CD14-positive monocyte (primary cell): Measurements from ENCODE around the gene FBXL12. TPM values are rescaled to one million over a fixed set of nuclear protein-coding genes. Genes with fewer than 3 reads are reported as not detected.
A peak's percentile ranks its signal among the peaks of the same experiment; 100 is the strongest.
"Not testable (repeated sequence)": the region's sequence is repeated elsewhere in the genome, so short reads cannot be mapped to it uniquely, and the experiment has no call there.

Experiments
- DNase-seq, 3 donors: peaks; one replicate each; pipeline ENCODE4 v3.0.0-alpha.2; 2011 to 2022
- H2AFZ ChIP-seq: 2 replicates; pipeline ENCODE4 v1.6.0; 2012; ENCODE audit warnings: mild to moderate bottlenecking, low read depth, low read length, inconsistent platforms; ENCODE audit not compliant: insufficient read depth, poor library complexity, severe bottlenecking
- H3K27ac ChIP-seq, 2 donors: 1 replicate in 1 of 2; 2 replicates in 1 of 2; pipeline ENCODE4 v1.5.1; 2012 to 2013; ENCODE audit warnings: low read length in 2 of 2, control low read depth in 1 of 2, inconsistent platforms in 1 of 2, low read depth in 1 of 2, mild to moderate bottlenecking in 1 of 2
- H3K27me3 ChIP-seq, 2 donors: one replicate each; pipeline versions ENCODE4 v1.6.0 to v1.6.1; 2011 to 2013; ENCODE audit warnings: low read length in 2 of 2; ENCODE audit not compliant: control insufficient read depth in 2 of 2, insufficient read depth in 2 of 2
- H3K36me3 ChIP-seq, 2 donors: replicated peaks in 1 of 2; 1 replicate in 1 of 2; 2 replicates in 1 of 2; pipeline versions ENCODE4 v1.5.1 to v1.6.1; 2012 to 2013; ENCODE audit warnings: low read length in 2 of 2, control low read depth in 1 of 2, inconsistent platforms in 1 of 2, mild to moderate bottlenecking in 1 of 2; ENCODE audit not compliant: insufficient read depth in 2 of 2, control insufficient read depth in 1 of 2
- H3K4me1 ChIP-seq, 2 donors: 1 replicate in 1 of 2; 2 replicates in 1 of 2; pipeline versions ENCODE4 v1.5.1 to v1.6.1; 2012 to 2013; ENCODE audit warnings: low read length in 2 of 2, control low read depth in 1 of 2, inconsistent platforms in 1 of 2, mild to moderate bottlenecking in 1 of 2, moderate library complexity in 1 of 2; ENCODE audit not compliant: insufficient read depth in 2 of 2, control insufficient read depth in 1 of 2
- H3K4me2 ChIP-seq: replicated peaks from 2 replicates; pipeline ENCODE3; 2012; ENCODE audit warnings: low read length, moderate library complexity, mild to moderate bottlenecking; ENCODE audit not compliant: poor library complexity, severe bottlenecking; ENCODE audit errors: extremely low read depth
- H3K4me3 ChIP-seq, 3 experiments: fragments of 200-600 bp in 1 of 3; sonication (generic) in 1 of 3; replicated peaks in 1 of 3; 1 replicate in 2 of 3; 2 replicates in 1 of 3; pipeline ENCODE4 v1.5.1; 2011 to 2013; ENCODE audit warnings: low read length in 3 of 3, mild to moderate bottlenecking in 3 of 3, control low read depth in 2 of 3, low read depth in 2 of 3, inconsistent platforms in 1 of 3, moderate library complexity in 1 of 3
- H3K79me2 ChIP-seq: 2 replicates; pipeline ENCODE4 v1.6.0; 2012; ENCODE audit warnings: mild to moderate bottlenecking, control low read depth, inconsistent platforms, low read length, moderate library complexity; ENCODE audit not compliant: insufficient read depth
- H3K9ac ChIP-seq: 2 replicates; pipeline ENCODE4 v1.6.0; 2017; ENCODE audit warnings: low read length, mild to moderate bottlenecking; ENCODE audit not compliant: insufficient read depth, poor library complexity, severe bottlenecking
- H3K9me3 ChIP-seq, 2 donors: replicated peaks in 1 of 2; 1 replicate in 1 of 2; 2 replicates in 1 of 2; pipeline versions ENCODE4 v1.5.1 to v1.6.1; 2012 to 2013; ENCODE audit warnings: low read length in 2 of 2, control low read depth in 1 of 2; ENCODE audit not compliant: control insufficient read depth in 1 of 2, insufficient read depth in 1 of 2
- H4K20me1 ChIP-seq: 2 replicates; pipeline ENCODE4 v1.6.0; 2012; ENCODE audit warnings: mild to moderate bottlenecking, low read length, control low read depth, moderate library complexity; ENCODE audit not compliant: insufficient read depth
- H3K27ac Mint-ChIP-seq, 7 donors: one replicate each; pipeline ENCODE4 v1.8.0; 2020; ENCODE audit warnings: mild to moderate bottlenecking in 7 of 7, mixed read lengths in 7 of 7, moderate library complexity in 6 of 7, inconsistent platforms in 2 of 7
- H3K27me3 Mint-ChIP-seq, 3 donors: one replicate each; pipeline ENCODE4 v1.8.0; 2021 to 2022; ENCODE audit warnings: low read depth in 3 of 3, mild to moderate bottlenecking in 3 of 3, mixed read lengths in 3 of 3, moderate library complexity in 3 of 3, inconsistent platforms in 1 of 3
- H3K36me3 Mint-ChIP-seq, 2 donors: one replicate each; pipeline ENCODE4 v1.8.0; 2020; ENCODE audit warnings: mixed read lengths in 2 of 2, inconsistent platforms in 1 of 2, mild to moderate bottlenecking in 1 of 2
- H3K4me1 Mint-ChIP-seq: one replicate; pipeline ENCODE4 v1.8.0; 2020; ENCODE audit warnings: mild to moderate bottlenecking, mixed read lengths
- H3K4me3 Mint-ChIP-seq, 2 donors: one replicate each; pipeline ENCODE4 v1.8.0; 2020; ENCODE audit warnings: mild to moderate bottlenecking in 2 of 2, mixed read lengths in 2 of 2, moderate library complexity in 1 of 2
- H3K9me3 Mint-ChIP-seq, 7 donors: one replicate each; pipeline ENCODE4 v1.8.0; 2020 to 2022; ENCODE audit warnings: mixed read lengths in 7 of 7, mild to moderate bottlenecking in 6 of 7, moderate library complexity in 6 of 7, inconsistent platforms in 2 of 7
- CTCF ChIP-seq: fragments of 200-600 bp; IDR thresholded peaks from one replicate; pipeline ENCODE4 v1.8.0; 2022; ENCODE audit warnings: antibody characterized with exemption, mild to moderate bottlenecking
- WGBS: methylation state at CpG from one replicate; pipeline ENCODE4 v1.1.5; 2013; ENCODE audit warnings: missing lambda C conversion rate; ENCODE audit not compliant: insufficient coverage; 5-methylcytosine and 5-hydroxymethylcytosine counted together
- intact Hi-C, 2 donors: fragments of 100-400 bp; cut with micrococcal nuclease; formaldehyde crosslinking; loops; one replicate each; pipeline versions ENCODE4 v1.15.0 to v1.15.1; 2023
- polyA plus RNA-seq, 3 donors: library from polyadenylated mRNA; depleted of rRNA in 1 of 3; unstranded in 2 of 3; stranded (reverse) in 1 of 3; fragments of 300-500 nt in 2 of 3; fragments of >200 nt in 1 of 3; fragmentation: Illumina TruSeq in 2 of 3; gene quantifications; 1 replicate in 2 of 3; 2 replicates in 1 of 3; pipeline ENCODE4 v1.2.3, GENCODE V29; 2012 to 2021

The FBXL12 gene
- polyA plus RNA-seq, 3 donors = 6.6 to 49.8 (median 8.1) TPM

DNA sequence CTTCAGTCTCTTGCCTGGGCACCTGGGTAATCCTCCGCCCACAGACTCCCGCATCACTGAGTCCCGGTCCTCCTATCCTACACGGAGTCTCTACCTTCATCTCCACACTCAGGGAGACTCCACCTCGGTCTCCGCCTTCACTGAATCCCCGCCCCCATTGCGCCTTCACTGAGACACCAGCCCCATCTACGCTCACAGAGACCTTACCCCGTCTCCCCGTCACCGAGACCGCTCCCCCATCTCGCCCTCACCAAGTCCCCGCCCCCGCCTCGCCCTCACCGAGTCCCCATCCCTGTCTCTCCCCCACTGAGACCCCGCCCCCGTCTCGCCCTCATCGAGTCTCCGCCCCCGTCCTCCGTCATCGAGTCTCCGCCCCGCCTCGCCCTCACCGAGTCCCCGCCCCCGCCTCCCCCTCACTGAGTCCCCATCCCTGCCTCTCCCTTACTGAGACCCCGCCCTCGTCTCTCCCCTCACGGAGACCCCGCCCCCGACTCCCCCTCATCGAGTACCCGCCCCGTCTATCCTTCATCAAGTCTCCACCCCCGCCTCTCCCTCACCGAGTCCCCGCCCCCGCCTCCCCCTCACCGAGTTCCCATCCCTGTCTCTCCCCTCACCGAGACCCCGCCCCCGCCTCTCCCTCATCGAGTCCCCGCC lies 27.2 kb downstream of the FBXL12 start:
- H3K4me3 ChIP-seq = peak overlapping the region; percentile 65 to 90 (median 67)
- no peak for TF ChIP-seq CTCF
- H4K20me1 ChIP-seq = no peaks in the 10 kb centered on the region
- peaks cover 0 to 2% (median 0%) of the 10 kb centered on the region in 3 donors for H3K27me3 Mint-ChIP-seq
- 2% methylated on average over 19 of the region's 50 CpGs for WGBS
- H3K27ac ChIP-seq = peak overlapping the region; percentile 82 to 91
- H3K27ac Mint-ChIP-seq = peak overlapping the region; percentile 93 to 100 (median 96)
- peak overlapping the region; percentile 95 for H3K4me2 ChIP-seq
- peak overlapping the region; percentile 99 for H2AFZ ChIP-seq
- H3K36me3 Mint-ChIP-seq = no peaks in the 10 kb centered on the region
- H3K4me3 Mint-ChIP-seq = peak overlapping the region; percentile 88 to 91
- intact Hi-C loops = loop anchor here (1.0 to 10.0 kb wide), 9 partner anchors 23 to 957 kb away; partner anchors contain the start of genes FBXL12 (in 2 of the 2), MBD3L1 (in 1 of the 2), ZNF317 (in 1 of the 2) and ZNF558 (in 1 of the 2)
- H3K9me3 Mint-ChIP-seq = peaks cover 0 to 2% (median 0%) of the 10 kb centered on the region in 7 donors
- peaks cover 20 to 21% of the 10 kb centered on the region in 2 donors for H3K4me1 ChIP-seq
- DNase-seq = peak; percentile 90 to 97 (median 96)
- no peaks in the 10 kb centered on the region for H3K27me3 ChIP-seq
- peaks cover 18% of the 10 kb centered on the region for H3K4me1 Mint-ChIP-seq
- H3K36me3 ChIP-seq = no peaks in the 10 kb centered on the region
- no peaks in the 10 kb centered on the region for H3K9me3 ChIP-seq
- H3K9ac ChIP-seq = peak overlapping the region; percentile 79
- H3K79me2 ChIP-seq = no peaks in the 10 kb centered on the region

DNA sequence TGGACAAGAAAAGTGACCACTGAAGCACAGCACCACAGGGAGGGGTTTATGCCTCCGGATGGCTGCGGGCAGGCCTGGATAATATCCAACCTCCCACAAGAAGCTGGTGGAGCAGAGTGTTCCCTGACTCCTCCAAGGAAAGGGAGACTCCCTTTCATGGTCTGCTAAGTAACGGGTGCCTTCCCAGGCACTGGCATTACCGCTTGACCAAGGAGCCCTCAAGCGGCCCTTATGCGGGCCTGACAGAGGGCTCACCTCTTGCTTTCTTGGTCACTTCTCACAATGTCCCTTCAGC lies 27.9 kb downstream of the FBXL12 start:
- not testable (repeated sequence) for H3K36me3 Mint-ChIP-seq, H3K4me3 Mint-ChIP-seq, H3K27me3 ChIP-seq, H3K27me3 Mint-ChIP-seq, H3K36me3 ChIP-seq, H3K79me2 ChIP-seq, H4K20me1 ChIP-seq, H2AFZ ChIP-seq, H3K9me3 ChIP-seq, H3K4me2 ChIP-seq, H3K9me3 Mint-ChIP-seq, H3K9ac ChIP-seq, DNase-seq
- WGBS = no CpG with 5 or more reads among the region's 6 CpGs
- peak overlapping the region in 1 of 2 donors; percentile 53 for H3K27ac ChIP-seq
- peaks cover 19% of the 10 kb centered on the region in 2 donors for H3K4me1 ChIP-seq
- intact Hi-C loops = loop anchor here (2.0 to 10.0 kb wide), 8 partner anchors 22 to 956 kb away; partner anchors contain the start of genes MBD3L1 (in 1 of the 2), ZNF317 (in 1 of the 2), ZNF558 (in 1 of the 2) and ZNF561 (in 1 of the 2)
- H3K27ac Mint-ChIP-seq = peak overlapping the region; percentile 91 to 100 (median 96)
- H3K4me1 Mint-ChIP-seq = peaks cover 16% of the 10 kb centered on the region
- peak overlapping the region in 1 of 3 experiments; percentile 75 for H3K4me3 ChIP-seq

DNA sequence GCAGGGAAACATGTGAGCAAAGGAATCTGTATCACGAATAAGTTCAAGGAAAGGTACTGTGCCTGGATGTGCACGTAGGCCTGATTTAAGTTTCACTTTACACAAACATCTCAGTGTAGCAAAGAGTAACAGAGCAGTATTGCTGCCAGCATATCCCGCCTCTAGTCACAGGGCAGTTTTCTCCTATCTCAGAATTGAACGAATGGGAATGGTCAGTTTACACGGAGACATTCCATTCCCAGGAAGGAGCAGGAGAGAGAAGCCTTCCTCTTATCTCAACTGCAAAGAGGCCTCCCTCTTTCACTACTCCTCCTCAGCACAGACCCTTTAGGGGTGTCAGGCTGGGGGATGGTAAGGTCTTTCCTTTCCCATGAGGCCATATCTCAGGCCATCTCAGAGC lies 29.3 kb downstream of the FBXL12 start:
- H3K4me2 ChIP-seq, H3K36me3 ChIP-seq, H3K9me3 Mint-ChIP-seq, intact Hi-C loops, H3K27me3 Mint-ChIP-seq, H3K36me3 Mint-ChIP-seq, H2AFZ ChIP-seq, H3K27ac ChIP-seq, H3K9me3 ChIP-seq, H3K4me3 ChIP-seq, DNase-seq, H3K79me2 ChIP-seq, H3K27ac Mint-ChIP-seq, H3K27me3 ChIP-seq, H4K20me1 ChIP-seq, H3K9ac ChIP-seq, H3K4me3 Mint-ChIP-seq: not testable (repeated sequence)
- H3K4me1 ChIP-seq = peaks cover 20 to 22% of the 10 kb centered on the region in 2 donors
- WGBS = no CpG with 5 or more reads among the region's 5 CpGs
- peaks cover 21% of the 10 kb centered on the region for H3K4me1 Mint-ChIP-seq
